NCI-H1436 treated with DMSO at 0.1 percent for 48 hours (cell line): ENCODE data around the gene SPAAR.

ENCODE experiments used
- DNase-seq: peaks from one replicate; lab custom pipeline; 2025; lab: John Stamatoyannopoulos, UW

SPAAR gene

DNA sequence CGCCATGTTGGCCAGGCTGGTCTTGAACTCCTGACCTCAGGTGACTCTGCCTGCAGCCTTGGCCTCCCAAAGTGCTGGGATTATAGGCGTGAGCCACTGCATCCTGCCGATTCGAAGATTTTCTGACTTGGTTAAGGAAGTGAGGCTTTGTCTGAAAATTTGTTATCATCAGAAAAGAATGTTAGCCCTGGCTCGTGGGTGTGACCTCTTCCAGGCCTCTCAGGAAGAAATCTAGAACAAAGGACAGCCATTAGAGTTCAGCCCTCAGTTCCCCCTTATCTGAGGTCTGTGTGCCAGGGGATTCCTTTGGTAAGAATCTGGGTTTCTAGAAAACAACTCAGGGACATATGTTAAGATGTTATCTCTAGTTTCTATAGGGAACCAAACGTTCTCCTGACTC lies 42.4 kb downstream of the SPAAR start:
- no peak for DNase-seq

DNA sequence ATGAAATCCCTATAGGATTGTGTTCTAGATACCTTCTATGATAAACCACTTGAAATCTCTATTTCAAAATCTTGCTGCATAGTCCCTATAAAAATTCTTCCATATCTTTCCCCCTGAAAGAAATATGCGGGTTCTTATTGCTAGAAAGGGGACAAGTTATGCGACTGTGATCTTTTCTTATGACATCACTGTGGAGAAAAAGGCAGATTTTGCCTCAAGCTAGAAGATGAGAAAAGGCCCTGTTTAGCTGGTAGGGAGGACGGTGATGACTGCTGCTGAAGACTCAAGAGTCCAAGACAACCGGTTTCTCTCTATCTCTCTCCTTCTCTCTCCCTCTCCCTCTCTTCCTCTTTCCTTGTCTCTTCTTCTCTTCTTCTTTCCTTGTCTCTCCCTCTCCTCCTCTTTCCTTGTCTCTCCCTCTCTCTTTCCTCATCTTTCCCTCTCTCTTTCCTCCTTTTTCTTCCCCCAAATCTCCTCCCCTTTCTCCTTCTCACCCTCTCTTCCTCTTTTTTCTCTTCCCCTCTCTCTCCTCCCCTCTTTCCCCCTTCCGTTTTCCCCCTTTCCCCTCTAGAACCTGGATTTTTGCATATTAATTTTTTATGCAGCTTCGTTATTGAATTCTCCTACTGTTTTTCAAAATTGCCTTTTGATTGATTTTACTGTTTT lies 43.4 kb downstream of the SPAAR start:
- DNase-seq = no peak

DNA sequence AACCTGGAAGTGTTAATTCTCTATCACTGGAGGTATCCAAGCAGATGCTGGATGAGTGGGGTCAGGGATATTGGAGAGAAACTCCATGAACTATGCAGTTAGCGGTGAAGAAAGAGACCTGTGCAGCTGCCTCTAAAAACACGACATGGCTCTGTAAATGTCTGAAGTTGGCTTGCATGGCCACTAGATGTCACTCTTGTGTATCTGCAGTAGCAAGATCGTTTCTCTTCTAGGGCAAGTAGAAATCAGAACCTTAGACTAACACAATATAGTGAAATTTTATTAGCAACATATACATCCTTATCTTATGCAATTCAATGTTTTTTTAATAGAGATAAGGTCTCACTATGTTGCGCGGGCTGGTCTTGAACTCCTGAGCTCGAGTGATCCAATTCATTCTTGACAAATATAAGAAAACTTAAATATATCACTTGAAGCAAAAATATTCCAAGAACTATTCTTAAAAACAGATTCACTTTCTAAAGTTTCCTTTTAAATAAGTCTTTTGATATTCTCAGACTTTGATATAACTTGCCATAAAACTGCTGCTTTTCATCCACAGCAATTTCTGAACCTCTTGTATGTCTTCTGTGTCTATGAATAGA lies 45.8 kb downstream of the SPAAR start:
- DNase-seq = no peak

DNA sequence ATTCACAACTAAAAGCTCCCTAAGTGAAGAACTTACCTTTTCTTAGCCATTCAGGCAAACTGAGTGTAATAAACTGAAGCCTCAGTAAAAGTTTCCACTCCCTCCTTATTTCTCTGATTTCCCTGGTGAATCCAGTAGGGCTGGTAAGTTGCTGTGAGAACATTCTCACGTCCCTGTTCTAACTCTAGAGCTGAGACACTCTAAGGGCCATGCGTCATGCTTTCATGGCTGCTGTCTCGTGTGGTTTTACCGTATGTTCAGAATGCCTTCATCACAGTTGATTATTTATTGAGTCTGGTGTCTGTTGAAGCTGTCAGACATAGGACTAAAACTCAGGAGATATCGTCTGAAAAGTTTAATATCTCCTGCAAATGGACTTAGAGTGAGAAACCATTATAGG lies 47.4 kb downstream of the SPAAR start:
- no peak for DNase-seq

DNA sequence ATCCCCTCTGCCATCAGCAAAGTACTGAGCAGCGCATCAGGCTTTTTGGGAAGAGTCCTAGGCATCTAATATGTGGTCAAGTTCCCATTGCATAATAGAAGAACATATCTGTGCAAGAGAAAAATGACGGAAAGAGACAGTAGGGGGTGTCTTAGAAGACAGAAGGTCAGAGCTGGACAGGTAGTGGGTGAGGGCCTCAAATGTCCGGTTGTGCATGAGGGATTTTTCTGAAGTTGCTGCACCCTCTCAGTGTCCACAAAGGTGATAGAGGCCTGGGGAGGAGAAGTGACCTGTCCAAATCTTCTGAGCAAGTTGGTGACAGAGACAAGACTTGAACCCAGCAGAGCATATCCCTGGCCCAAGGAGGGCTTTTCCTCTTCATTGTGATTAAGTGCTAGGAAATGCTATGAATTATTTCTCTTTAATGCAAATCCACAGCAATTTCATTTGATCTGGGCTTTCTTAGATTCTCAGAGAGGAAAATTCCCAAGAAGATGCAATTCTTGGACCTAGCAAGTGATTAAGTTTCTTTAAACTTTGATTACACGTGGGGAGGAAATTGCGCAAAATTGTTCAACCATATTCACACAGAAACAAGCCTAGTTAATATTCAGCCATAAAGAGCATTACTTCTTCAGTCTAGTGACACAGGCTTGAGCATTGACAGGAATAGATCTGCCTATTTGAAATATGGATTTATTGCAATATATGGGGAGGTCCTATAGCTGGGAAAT lies 49.0 kb downstream of the SPAAR start, which contains the start of gene OR2S2:
TSS of gene OR2S2 (minus strand) at position 51 of the 734 bp plus-strand sequence. CDS start 56 bp downstream, outside the sequence.
- DNase-seq = no peak

DNA sequence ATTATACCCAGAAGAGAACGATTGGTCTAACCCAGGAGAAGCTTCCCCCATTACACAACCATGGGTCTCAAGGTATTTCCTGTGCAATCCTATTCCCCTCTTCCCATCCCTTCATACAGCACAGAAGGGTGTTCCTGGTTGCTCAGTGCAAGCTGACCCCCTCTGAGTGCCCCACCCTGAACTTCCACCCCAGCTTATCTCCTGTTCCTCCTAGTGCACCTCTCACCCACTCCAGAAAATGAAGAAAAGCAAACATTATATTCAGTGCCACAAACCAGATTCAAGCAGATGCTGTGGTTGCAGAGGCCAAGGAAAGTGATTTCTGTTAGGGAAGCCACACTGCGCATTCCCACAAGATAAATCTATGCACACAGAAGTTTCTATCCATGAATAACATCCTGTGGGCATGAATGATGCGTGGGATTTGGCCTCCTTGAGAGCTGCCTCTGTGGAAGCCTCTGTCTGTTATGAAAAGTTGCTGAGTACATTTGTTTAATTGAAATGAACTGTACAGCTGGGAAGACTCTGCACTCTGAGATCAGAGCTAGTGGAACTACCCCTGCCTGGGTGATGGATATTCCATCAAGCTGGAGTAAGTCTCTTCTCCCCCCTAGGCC lies 50.9 kb downstream of the SPAAR start:
- no peak for DNase-seq
